C4-2B (cell line): Measurements from ENCODE around the gene JAKMIP1.

Source experiments
- ZFX ChIP-seq: fragments of 450-650 bp; IDR thresholded peaks from 2 replicates; pipeline ENCODE4 v1.6.1; 2017
- TF ChIP-seq, protein P1 (sequence below): fragments of 450-650 bp; conservative IDR thresholded peaks from 2 replicates; pipeline ENCODE4 v1.5.1; 2017; ENCODE audit warnings: mild to moderate bottlenecking

DNA sequence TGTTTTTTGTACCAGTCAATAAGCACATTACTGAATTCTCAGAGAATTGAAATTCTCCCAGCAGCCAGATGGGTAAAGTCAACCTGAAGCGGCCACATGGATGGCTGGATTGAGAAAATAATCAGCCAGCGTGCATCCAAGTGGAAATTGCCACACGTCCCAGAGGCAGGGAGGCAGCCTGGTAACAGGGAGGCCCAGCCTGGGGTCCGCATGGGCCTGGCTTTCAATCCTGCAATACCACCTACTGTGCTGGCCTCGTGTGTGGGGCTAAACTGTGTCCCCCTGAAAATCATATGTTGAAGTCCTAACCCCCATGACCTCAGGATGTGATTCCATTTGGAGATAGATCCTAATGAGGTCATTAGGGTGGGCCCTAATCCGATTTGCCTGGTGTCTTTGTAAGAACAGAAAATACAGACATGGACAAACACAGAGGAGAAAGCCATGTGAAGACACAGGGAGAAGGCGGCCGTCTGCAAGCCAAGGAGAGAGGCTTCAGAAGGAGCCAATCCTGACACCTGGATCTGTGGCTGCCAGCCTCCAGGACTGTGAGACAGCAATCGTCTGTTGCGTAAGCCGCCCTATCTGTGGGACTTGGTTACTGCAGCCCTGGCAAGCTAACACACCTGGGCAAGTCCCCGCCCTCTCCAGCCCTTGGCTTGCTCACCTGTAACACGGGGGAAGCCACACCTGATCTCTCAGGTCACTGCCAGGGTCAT lies 90.3 kb downstream of the JAKMIP1 start:
- TF ChIP-seq, protein P1, sequence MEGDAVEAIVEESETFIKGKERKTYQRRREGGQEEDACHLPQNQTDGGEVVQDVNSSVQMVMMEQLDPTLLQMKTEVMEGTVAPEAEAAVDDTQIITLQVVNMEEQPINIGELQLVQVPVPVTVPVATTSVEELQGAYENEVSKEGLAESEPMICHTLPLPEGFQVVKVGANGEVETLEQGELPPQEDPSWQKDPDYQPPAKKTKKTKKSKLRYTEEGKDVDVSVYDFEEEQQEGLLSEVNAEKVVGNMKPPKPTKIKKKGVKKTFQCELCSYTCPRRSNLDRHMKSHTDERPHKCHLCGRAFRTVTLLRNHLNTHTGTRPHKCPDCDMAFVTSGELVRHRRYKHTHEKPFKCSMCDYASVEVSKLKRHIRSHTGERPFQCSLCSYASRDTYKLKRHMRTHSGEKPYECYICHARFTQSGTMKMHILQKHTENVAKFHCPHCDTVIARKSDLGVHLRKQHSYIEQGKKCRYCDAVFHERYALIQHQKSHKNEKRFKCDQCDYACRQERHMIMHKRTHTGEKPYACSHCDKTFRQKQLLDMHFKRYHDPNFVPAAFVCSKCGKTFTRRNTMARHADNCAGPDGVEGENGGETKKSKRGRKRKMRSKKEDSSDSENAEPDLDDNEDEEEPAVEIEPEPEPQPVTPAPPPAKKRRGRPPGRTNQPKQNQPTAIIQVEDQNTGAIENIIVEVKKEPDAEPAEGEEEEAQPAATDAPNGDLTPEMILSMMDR: peak; percentile 65
- TF ChIP-seq ZFX: no peak
